Upper lobe of left lung (tissue), 4 donors: Measurements from ENCODE around the gene CCDC121.
A peak's percentile ranks its signal among the peaks of the same experiment; 100 is the strongest.

Experiments
- EP300 ChIP-seq, 4 donors: sonication (generic); formaldehyde crosslinking; IDR thresholded peaks; one replicate each; pipeline ENCODE4 v1.5.1; 2017; ENCODE audit warnings: antibody characterized with exemption in 4 of 4, control low read depth in 2 of 4
- POLR2A ChIP-seq, 4 donors: fragments of 450-650 bp; IDR thresholded peaks; one replicate each; pipeline ENCODE4 v1.5.1; 2016 to 2017; ENCODE audit warnings: antibody characterized with exemption in 4 of 4, mild to moderate bottlenecking in 2 of 4
- POLR2AphosphoS5 ChIP-seq, 2 donors: sonication (generic); formaldehyde crosslinking; IDR thresholded peaks; one replicate each; pipeline ENCODE4 v1.5.1; 2017; ENCODE audit warnings: antibody characterized with exemption in 2 of 2
- TF ChIP-seq, protein P1 (sequence below), 6 experiments: fragments of 450-650 bp in 4 of 6; fragments of 200-600 bp in 2 of 6; sonication (generic) in 2 of 6; IDR thresholded peaks; one replicate each; pipeline ENCODE4 v1.5.1; 2016 to 2019; ENCODE audit warnings: antibody characterized with exemption in 6 of 6

DNA sequence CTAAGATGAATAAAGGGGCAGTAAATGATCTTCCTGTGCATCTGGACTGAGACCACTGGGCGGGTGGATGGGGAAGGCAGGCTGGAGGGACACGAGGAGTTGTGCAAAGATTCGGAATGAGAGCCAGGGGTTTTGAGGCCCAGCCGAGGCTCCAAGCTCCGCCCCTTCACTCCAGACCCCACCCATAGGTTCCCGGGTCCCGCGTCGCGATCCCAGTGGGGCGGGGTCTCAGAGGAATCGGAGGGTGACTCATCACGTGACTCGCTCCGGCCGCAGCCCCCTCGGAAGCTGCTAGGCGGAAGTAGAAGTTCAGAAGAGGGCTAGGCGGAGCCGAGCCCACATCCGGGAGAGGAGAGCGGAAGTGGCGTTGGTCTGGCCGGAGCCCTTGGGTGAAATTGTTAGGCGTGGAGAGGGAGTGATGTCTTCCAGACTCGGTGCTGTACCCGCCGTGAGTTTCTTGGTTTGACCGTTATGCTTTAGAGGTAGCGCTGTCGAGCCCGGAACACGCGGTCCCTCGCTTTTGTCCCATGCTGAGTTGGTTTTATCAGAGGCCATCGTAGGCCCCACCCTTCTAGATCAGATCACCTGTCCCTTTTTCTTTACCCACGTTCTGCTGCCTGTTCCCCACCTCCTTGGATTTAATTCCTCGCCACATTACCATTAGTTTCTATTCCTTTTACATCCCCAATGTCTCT lies 46.0 kb downstream of the CCDC121 start, which contains the start of gene ZNF512:
- TF ChIP-seq, protein P1, sequence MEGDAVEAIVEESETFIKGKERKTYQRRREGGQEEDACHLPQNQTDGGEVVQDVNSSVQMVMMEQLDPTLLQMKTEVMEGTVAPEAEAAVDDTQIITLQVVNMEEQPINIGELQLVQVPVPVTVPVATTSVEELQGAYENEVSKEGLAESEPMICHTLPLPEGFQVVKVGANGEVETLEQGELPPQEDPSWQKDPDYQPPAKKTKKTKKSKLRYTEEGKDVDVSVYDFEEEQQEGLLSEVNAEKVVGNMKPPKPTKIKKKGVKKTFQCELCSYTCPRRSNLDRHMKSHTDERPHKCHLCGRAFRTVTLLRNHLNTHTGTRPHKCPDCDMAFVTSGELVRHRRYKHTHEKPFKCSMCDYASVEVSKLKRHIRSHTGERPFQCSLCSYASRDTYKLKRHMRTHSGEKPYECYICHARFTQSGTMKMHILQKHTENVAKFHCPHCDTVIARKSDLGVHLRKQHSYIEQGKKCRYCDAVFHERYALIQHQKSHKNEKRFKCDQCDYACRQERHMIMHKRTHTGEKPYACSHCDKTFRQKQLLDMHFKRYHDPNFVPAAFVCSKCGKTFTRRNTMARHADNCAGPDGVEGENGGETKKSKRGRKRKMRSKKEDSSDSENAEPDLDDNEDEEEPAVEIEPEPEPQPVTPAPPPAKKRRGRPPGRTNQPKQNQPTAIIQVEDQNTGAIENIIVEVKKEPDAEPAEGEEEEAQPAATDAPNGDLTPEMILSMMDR (IDR thresholded peaks at IDR 0.05): peak in 2 of 6 experiments; percentile 4 to 31
- TF ChIP-seq POLR2A (IDR thresholded peaks at IDR 0.05) (peak in 3 of 4 donors; percentile 44 to 72 (median 53)), EP300 (IDR thresholded peaks at IDR 0.05) (peak in 1 of 4 donors; percentile 8), POLR2AphosphoS5 (IDR thresholded peaks at IDR 0.05) (peak; percentile 71 to 78)
